Right atrium auricular region (tissue), 2 donors: ENCODE data around the gene CDC42SE2. TPM values are rescaled to one million over a fixed set of nuclear protein-coding genes. Genes with fewer than 3 reads are reported as not detected.

Experiments used
- DNase-seq: peaks from one replicate; pipeline ENCODE4 v3.0.0-alpha.2; 2019; ENCODE audit warnings: low spot score
- H3K27ac ChIP-seq, 2 donors: fragments of 200-600 bp; sonication (generic); 1 replicate in 1 of 2; 2 replicates in 1 of 2; pipeline ENCODE4 v1.5.1; 2016 to 2019
- H3K27me3 ChIP-seq, 2 donors: fragments of 200-600 bp; sonication (generic); one replicate each; pipeline versions ENCODE4 v1.5.1 to v1.6.0; 2017 to 2019
- H3K36me3 ChIP-seq: fragments of 200-600 bp; sonication (generic); one replicate; pipeline ENCODE4 v1.5.1; 2016
- H3K4me1 ChIP-seq, 2 donors: fragments of 200-600 bp; sonication (generic); one replicate each; pipeline versions ENCODE4 v1.5.1 to v1.6.0; 2017 to 2019
- H3K4me3 ChIP-seq, 2 donors: fragments of 200-600 bp; sonication (generic); 1 replicate in 1 of 2; 2 replicates in 1 of 2; pipeline ENCODE4 v1.5.1; 2017 to 2019; ENCODE audit warnings: mild to moderate bottlenecking in 1 of 2, moderate library complexity in 1 of 2
- H3K9me3 ChIP-seq, 2 donors: fragments of 200-600 bp; sonication (generic); one replicate each; pipeline ENCODE4 v1.5.1; 2019
- CTCF ChIP-seq, 2 donors: fragments of 200-600 bp; sonication (generic); IDR thresholded peaks; one replicate each; pipeline ENCODE4 v1.5.1; 2019; ENCODE audit warnings: antibody characterized with exemption in 2 of 2
- total RNA-seq, 2 donors: library from RNA; depleted of rRNA; stranded (reverse); fragments of >200 nt; gene quantifications; one replicate each; pipeline ENCODE4 v1.1.0, GENCODE V29; 2016

Gene CDC42SE2
- total RNA-seq, 2 donors from 2014 or later, result 13.5 to 15.0 TPM

- no peaks in the 10 kb centered on the region for H3K4me1 ChIP-seq
- no peaks in the 10 kb centered on the region for H3K27me3 ChIP-seq
- H3K36me3 ChIP-seq, result no peaks in the 10 kb centered on the region
- DNase-seq, result no peak
- no peak overlapping the region for H3K4me3 ChIP-seq
- no peak for TF ChIP-seq CTCF (IDR thresholded peaks at IDR 0.05)
- H3K27ac ChIP-seq, result no peak overlapping the region
- H3K9me3 ChIP-seq, result no peaks in the 10 kb centered on the region
Observed at GRCh38 chr5:131225282-131225974, 38.4 kb upstream of the CDC42SE2 start.

GRCh38 chr5:131226899-131227298, 37.0 kb upstream of the CDC42SE2 start:
- no peak for DNase-seq
- H3K27ac ChIP-seq, result no peak overlapping the region
- TF ChIP-seq CTCF (IDR thresholded peaks at IDR 0.05), result no peak
- no peaks in the 10 kb centered on the region for H3K4me1 ChIP-seq
- H3K4me3 ChIP-seq, result no peak overlapping the region
- no peaks in the 10 kb centered on the region for H3K9me3 ChIP-seq
- H3K36me3 ChIP-seq, result no peaks in the 10 kb centered on the region
- H3K27me3 ChIP-seq, result no peaks in the 10 kb centered on the region

GRCh38 chr5:131228646-131229045, 35.2 kb upstream of the CDC42SE2 start:
- Histone ChIP-seq H3K9me3 (no peaks in the 10 kb centered on the region), H3K27ac (no peak overlapping the region), H3K4me3 (no peak overlapping the region), H3K4me1 (no peaks in the 10 kb centered on the region), H3K27me3 (no peaks in the 10 kb centered on the region), H3K36me3 (no peaks in the 10 kb centered on the region)
- no peak for TF ChIP-seq CTCF (IDR thresholded peaks at IDR 0.05)
- no peak for DNase-seq

- no peak for DNase-seq
- no peaks in the 10 kb centered on the region for H3K9me3 ChIP-seq
- no peak for TF ChIP-seq CTCF (IDR thresholded peaks at IDR 0.05)
- H3K36me3 ChIP-seq, result no peaks in the 10 kb centered on the region
- no peak overlapping the region for H3K27ac ChIP-seq
- no peaks in the 10 kb centered on the region for H3K27me3 ChIP-seq
- H3K4me3 ChIP-seq, result no peak overlapping the region
- H3K4me1 ChIP-seq, result no peaks in the 10 kb centered on the region
Observed at GRCh38 chr5:131229623-131230022, 34.2 kb upstream of the CDC42SE2 start.

- TF ChIP-seq CTCF (IDR thresholded peaks at IDR 0.05), result no peak
- H3K4me1 ChIP-seq, result no peaks in the 10 kb centered on the region
- no peak overlapping the region for H3K4me3 ChIP-seq
- no peaks in the 10 kb centered on the region for H3K9me3 ChIP-seq
- H3K36me3 ChIP-seq, result no peaks in the 10 kb centered on the region
- no peak overlapping the region for H3K27ac ChIP-seq
- DNase-seq, result no peak
- no peaks in the 10 kb centered on the region for H3K27me3 ChIP-seq
Observed at GRCh38 chr5:131230406-131230805, 33.4 kb upstream of the CDC42SE2 start.

- TF ChIP-seq CTCF (IDR thresholded peaks at IDR 0.05), result no peak
- no peaks in the 10 kb centered on the region for H3K27me3 ChIP-seq
- DNase-seq, result no peak
Observed at GRCh38 chr5:131239686-131240085, 24.2 kb upstream of the CDC42SE2 start.

More at GRCh38 chr5:131239686-131240085, 24.2 kb upstream of the CDC42SE2 start:
- H3K4me1 ChIP-seq, result no peaks in the 10 kb centered on the region
- H3K27ac ChIP-seq, result no peak overlapping the region
- no peaks in the 10 kb centered on the region for H3K36me3 ChIP-seq
- H3K4me3 ChIP-seq, result no peak overlapping the region
- no peaks in the 10 kb centered on the region for H3K9me3 ChIP-seq
